ENCODE data around the gene GTF2F1. TPM values are rescaled to one million over a fixed set of nuclear protein-coding genes. Genes with fewer than 3 reads are reported as not detected.
"Not testable (repeated sequence)": the region's sequence is repeated elsewhere in the genome, so short reads cannot be mapped to it uniquely, and the experiment has no call there.

Gene GTF2F1
- total and polyA plus RNA-seq, 7 donors, result 34.9 to 78.3 (median 48.2) TPM

GRCh38 chr19:6433663-6434062, 40.7 kb upstream of the GTF2F1 start, which contains the start of gene SLC25A41:
TSS of gene SLC25A41 (minus strand) at chr19:6433763. CDS start at chr19:6433693, 70 bp downstream.
- Histone ChIP-seq H3K4me1 (no peaks in the 10 kb centered on the region), H3K27me3 (no peaks in the 10 kb centered on the region), H3K9me3 (no peaks in the 10 kb centered on the region), H3K27ac (no peak within 1 kb of the TSS), H3K36me3 (peaks cover 0 to 3% (median 0%) of the 10 kb centered on the region in 4 donors), H3K4me3 (no peak within 1 kb of the TSS)
- intact Hi-C loops (cut with DNase I), result no loop called here
- no peak for DNase-seq
- TF ChIP-seq, protein P1, sequence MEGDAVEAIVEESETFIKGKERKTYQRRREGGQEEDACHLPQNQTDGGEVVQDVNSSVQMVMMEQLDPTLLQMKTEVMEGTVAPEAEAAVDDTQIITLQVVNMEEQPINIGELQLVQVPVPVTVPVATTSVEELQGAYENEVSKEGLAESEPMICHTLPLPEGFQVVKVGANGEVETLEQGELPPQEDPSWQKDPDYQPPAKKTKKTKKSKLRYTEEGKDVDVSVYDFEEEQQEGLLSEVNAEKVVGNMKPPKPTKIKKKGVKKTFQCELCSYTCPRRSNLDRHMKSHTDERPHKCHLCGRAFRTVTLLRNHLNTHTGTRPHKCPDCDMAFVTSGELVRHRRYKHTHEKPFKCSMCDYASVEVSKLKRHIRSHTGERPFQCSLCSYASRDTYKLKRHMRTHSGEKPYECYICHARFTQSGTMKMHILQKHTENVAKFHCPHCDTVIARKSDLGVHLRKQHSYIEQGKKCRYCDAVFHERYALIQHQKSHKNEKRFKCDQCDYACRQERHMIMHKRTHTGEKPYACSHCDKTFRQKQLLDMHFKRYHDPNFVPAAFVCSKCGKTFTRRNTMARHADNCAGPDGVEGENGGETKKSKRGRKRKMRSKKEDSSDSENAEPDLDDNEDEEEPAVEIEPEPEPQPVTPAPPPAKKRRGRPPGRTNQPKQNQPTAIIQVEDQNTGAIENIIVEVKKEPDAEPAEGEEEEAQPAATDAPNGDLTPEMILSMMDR (IDR thresholded peaks at IDR 0.05), result no peak
- no peak for TF ChIP-seq POLR2AphosphoS5 (IDR thresholded peaks at IDR 0.05)
- no peak for TF ChIP-seq EP300 (IDR thresholded peaks at IDR 0.05)
- TF ChIP-seq POLR2A (IDR thresholded peaks at IDR 0.05), result no peak
- WGBS, 2 donors, result 90 to 91% methylated on average over 10 of the region's 10 CpGs

DNA sequence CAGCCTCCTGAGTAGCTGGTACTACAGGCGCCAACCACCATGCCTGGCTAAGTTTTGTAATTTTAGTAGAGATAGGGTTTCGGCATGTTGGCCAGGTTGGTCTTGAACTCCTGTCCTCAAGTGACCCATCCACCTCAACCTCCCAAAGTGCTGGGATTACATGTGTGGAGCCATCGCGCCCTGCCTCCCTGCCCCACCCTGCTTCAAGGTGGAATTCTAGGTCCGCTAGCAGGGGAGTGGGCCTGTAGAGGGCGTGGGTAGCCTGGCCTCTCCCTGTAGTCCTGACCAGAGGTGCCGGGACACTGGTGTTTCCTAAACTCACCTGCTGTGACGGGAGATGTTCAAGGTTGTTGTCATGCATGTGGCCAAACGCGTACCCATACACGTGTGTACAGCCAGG, 40.2 kb upstream of the GTF2F1 start:
- no peaks in the 10 kb centered on the region for H3K27me3 ChIP-seq
- H3K4me3 ChIP-seq, result no peak overlapping the region
- no peaks in the 10 kb centered on the region for H3K4me1 ChIP-seq
- H3K27ac ChIP-seq, result no peak overlapping the region
- WGBS, 2 donors, result 91 to 92% methylated on average over 11 of the region's 11 CpGs
- no peak for DNase-seq
- H3K36me3 ChIP-seq, result peaks cover 0 to 3% (median 0%) of the 10 kb centered on the region in 4 donors
- intact Hi-C loops (cut with DNase I), result no loop called here
- TF ChIP-seq EP300 (IDR thresholded peaks at IDR 0.05), result no peak
- TF ChIP-seq, protein P1 (IDR thresholded peaks at IDR 0.05), result no peak
- no peak for TF ChIP-seq POLR2A (IDR thresholded peaks at IDR 0.05)
- no peak for TF ChIP-seq POLR2AphosphoS5 (IDR thresholded peaks at IDR 0.05)
- no peaks in the 10 kb centered on the region for H3K9me3 ChIP-seq

DNA sequence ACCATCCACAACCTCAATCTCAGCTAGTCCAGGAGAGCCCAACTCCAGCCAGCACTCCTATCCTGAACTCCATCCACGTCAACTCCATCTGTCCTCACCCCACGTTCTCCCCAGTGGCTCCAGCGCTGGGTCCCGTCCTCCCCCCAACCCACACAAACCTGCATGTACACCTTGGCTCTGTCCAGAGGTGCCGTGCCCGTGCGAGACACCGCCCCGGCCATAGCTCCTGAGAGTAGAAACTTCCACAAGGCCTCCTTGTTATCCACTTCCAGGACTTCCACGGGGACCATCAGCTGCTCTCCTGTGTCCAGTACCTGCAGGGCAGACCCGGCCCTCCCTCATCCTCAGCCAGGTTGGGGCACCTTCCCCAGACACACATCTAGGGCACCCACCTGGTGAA, 38.9 kb upstream of the GTF2F1 start:
- Histone ChIP-seq H3K27ac (no peak overlapping the region), H3K27me3 (no peaks in the 10 kb centered on the region), H3K9me3 (no peaks in the 10 kb centered on the region), H3K36me3 (peaks cover 0 to 3% (median 0%) of the 10 kb centered on the region in 4 donors), H3K4me1 (no peaks in the 10 kb centered on the region), H3K4me3 (no peak overlapping the region)
- WGBS, 2 donors, result 90 to 94% methylated on average over 11 of the region's 11 CpGs
- intact Hi-C loops (cut with DNase I), result no loop called here
- DNase-seq, result no peak
- TF ChIP-seq POLR2A (IDR thresholded peaks at IDR 0.05), result no peak
- no peak for TF ChIP-seq POLR2AphosphoS5 (IDR thresholded peaks at IDR 0.05)
- TF ChIP-seq EP300 (IDR thresholded peaks at IDR 0.05), result no peak
- TF ChIP-seq, protein P1 (IDR thresholded peaks at IDR 0.05), result no peak

GRCh38 chr19:6429419-6430221, 36.7 kb upstream of the GTF2F1 start:
- 57 to 63% methylated on average over 20 of the region's 20 CpGs for WGBS, 2 donors
- Histone ChIP-seq H3K27ac (no peak overlapping the region), H3K4me3 (no peak overlapping the region), H3K36me3 (no peaks in the 10 kb centered on the region), H3K4me1 (peaks cover 0 to 7% (median 5%) of the 10 kb centered on the region in 4 donors), H3K27me3 (no peaks in the 10 kb centered on the region), H3K9me3 (no peaks in the 10 kb centered on the region)
- DNase-seq, result no peak
- intact Hi-C loops (cut with DNase I), result loop anchor here (5.0 kb wide), 1 partner anchor 57 kb away; the partner anchor contains the start of gene ALKBH7
- TF ChIP-seq, protein P1 (IDR thresholded peaks at IDR 0.05), result no peak
- no peak for TF ChIP-seq EP300 (IDR thresholded peaks at IDR 0.05)
- TF ChIP-seq POLR2AphosphoS5 (IDR thresholded peaks at IDR 0.05), result no peak

GRCh38 chr19:6428692-6429418, 35.9 kb upstream of the GTF2F1 start:
- not testable (repeated sequence) for DNase-seq, H3K27me3 ChIP-seq, H3K4me3 ChIP-seq, H3K36me3 ChIP-seq, H3K4me1 ChIP-seq, H3K27ac ChIP-seq, H3K9me3 ChIP-seq
- 81 to 82% methylated on average over 2 of the region's 2 CpGs for WGBS, 2 donors
- intact Hi-C loops (cut with DNase I), result loop anchor here (5.0 kb wide), 1 partner anchor 57 kb away; the partner anchor contains the start of gene ALKBH7
